Motor neuron (in vitro differentiated cells): ENCODE data around the gene RNF103. TPM values are rescaled to one million over a fixed set of nuclear protein-coding genes. Genes with fewer than 3 reads are reported as not detected.
"Not testable (repeated sequence)": the region's sequence is repeated elsewhere in the genome, so short reads cannot be mapped to it uniquely, and the experiment has no call there.

Experiments
- ATAC-seq, 8 experiments: fragments of 200-7000 bp; cut with Tn5 transposase; replicated peaks in 6 of 8; 2 replicates each; pipeline ENCODE4 v1.8.0; 2021; ENCODE audit warnings: mild to moderate bottlenecking in 8 of 8, moderate library complexity in 8 of 8
- H3K27ac ChIP-seq, 2 donors: fragments of 250-450 bp; sonication (Bioruptor Pico); 2 replicates each; pipeline ENCODE4 v1.9.0; 2021; ENCODE audit warnings: antibody characterized with exemption in 2 of 2, mild to moderate bottlenecking in 2 of 2, moderate library complexity in 1 of 2
- H3K4me1 ChIP-seq, 2 donors: fragments of 250-450 bp; sonication (Bioruptor Pico); replicated peaks in 1 of 2; 2 replicates each; pipeline ENCODE4 v1.6.1; 2021; ENCODE audit warnings: antibody characterized with exemption in 2 of 2, mild to moderate bottlenecking in 2 of 2, moderate library complexity in 1 of 2
- H3K4me3 ChIP-seq, 5 donors: fragments of 250-450 bp; sonication (Bioruptor Pico); 2 replicates each; pipeline ENCODE4 v1.9.0; 2021; ENCODE audit warnings: antibody characterized with exemption in 5 of 5, mild to moderate bottlenecking in 5 of 5, moderate library complexity in 4 of 5
- WGBS, 10 experiments: fragments of 450-650 bp; shearing (Covaris generic); methylation state at CpG; one replicate each; pipeline ENCODE4 v1.0.0; 2022; 5-methylcytosine and 5-hydroxymethylcytosine counted together
- in situ Hi-C, 9 experiments: fragments of 400-800 bp; cut with MboI; loops; one replicate each; pipeline ENCODE4 v1.15.0; 2021; ENCODE audit warnings: low sequenced_read_pairs in 9 of 9, low pct_unique_long_range_greater_than_20kb in 2 of 9; ENCODE audit not compliant: unreplicated experiment in 9 of 9
- total RNA-seq, 8 experiments: library from RNA; unstranded; fragments of 300-600 nt; gene quantifications; 2 replicates each; pipeline versions ENCODE4 v1.2.3 to v1.2.4, GENCODE V29; 2022

The RNF103 gene, protein sequence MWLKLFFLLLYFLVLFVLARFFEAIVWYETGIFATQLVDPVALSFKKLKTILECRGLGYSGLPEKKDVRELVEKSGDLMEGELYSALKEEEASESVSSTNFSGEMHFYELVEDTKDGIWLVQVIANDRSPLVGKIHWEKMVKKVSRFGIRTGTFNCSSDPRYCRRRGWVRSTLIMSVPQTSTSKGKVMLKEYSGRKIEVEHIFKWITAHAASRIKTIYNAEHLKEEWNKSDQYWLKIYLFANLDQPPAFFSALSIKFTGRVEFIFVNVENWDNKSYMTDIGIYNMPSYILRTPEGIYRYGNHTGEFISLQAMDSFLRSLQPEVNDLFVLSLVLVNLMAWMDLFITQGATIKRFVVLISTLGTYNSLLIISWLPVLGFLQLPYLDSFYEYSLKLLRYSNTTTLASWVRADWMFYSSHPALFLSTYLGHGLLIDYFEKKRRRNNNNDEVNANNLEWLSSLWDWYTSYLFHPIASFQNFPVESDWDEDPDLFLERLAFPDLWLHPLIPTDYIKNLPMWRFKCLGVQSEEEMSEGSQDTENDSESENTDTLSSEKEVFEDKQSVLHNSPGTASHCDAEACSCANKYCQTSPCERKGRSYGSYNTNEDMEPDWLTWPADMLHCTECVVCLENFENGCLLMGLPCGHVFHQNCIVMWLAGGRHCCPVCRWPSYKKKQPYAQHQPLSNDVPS
- 10 to 100 TPM; 13.5 to 36.2 (median 20.3) TPM for total RNA-seq

DNA sequence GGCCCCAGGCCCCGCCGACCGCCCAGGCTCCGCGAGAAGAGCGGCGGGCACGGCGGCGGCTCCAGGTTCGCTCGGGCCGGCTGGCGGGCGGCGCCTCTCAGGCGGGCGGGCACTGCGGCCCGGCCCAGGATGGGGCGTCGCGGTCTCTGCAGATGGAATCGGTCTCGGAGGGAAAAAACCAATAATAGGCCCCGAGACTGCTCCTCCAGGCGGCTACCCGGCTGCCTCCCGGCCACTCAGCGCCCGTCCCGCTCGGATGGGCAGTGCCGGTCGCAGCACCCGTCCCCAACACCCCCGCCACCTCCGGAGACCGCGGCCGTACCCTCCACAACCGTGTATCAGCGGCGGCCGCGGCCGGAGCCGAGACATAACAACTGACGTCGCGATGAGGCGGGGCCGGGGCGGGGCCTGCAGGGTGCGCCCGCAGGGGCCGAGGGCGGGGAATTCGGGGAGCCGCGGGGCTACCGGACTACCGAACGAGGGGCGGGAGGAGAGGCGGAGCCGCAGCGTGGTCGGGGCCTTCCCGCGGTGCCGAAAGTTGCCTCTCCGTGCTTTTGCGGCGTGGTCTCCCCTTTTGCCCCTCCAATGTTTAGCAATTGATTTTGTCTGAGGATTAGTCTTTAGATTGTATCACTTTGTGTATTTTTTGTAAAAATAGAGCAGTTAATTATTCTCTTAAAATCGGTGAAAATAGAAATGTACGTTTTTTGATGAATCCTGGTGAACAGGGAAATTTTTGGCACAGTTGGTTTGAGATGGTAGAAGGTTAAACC lies at the start of gene RNF103:
Gene RNF103 (minus strand): TSS at position 372 of the 773 bp plus-strand sequence. CDS start 979 bp downstream, outside the sequence.
- peak; percentile 82 to 97 (median 95) for ATAC-seq
- Histone ChIP-seq H3K27ac (peak within 1 kb of the TSS; percentile 86 to 94), H3K4me3 (peak within 1 kb of the TSS; percentile 53 to 93 (median 82)), H3K4me1 (peaks cover 0 to 9% of the 10 kb centered on the region in 2 donors)
- in situ Hi-C loops, result no loop called here
- WGBS, 10 experiments, result 0 to 40% (median 14%) methylated on average over 1 to 8 of the region's 77 CpGs; no CpG with 5 or more reads in 1 of the 10 experiments

GRCh38 chr2:86673011-86673410 lies 49.3 kb upstream of the RNF103 start:
- 17 to 100% (median 88%) methylated on average over 1 of the region's 1 CpG; no CpG with 5 or more reads in 6 of the 10 experiments for WGBS, 10 experiments
- in situ Hi-C loops, result no loop called here
- Histone ChIP-seq H3K4me1 (no peaks in the 10 kb centered on the region), H3K4me3 (no peak overlapping the region), H3K27ac (no peak overlapping the region)
- no peak for ATAC-seq

DNA sequence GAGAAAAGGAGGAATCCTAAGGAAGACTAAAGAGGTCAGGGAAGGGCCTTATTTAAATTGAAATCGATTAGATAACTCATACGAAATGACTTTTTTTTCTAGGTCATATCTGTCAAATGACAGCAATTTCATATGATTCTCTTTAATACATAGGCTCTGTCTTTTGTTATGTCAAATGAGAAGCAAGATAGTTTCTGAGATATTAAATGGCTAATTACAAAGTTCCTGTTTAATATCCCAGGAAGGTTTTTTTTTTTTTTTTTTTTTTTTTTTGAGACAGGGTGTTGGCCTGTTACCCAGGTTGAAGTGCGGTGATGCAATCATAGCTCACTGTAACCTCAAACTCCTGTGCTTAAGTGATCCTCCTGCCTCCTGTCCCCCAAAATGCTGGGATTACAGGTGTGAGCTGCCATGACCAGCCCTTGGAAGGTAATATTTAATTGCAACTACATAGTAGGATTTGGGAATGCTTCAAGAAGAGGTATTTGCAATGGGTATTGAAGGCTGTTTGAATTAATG lies 48.4 kb upstream of the RNF103 start:
- Histone ChIP-seq H3K4me1 (no peaks in the 10 kb centered on the region), H3K27ac (no peak overlapping the region), H3K4me3 (no peak overlapping the region)
- in situ Hi-C loops, result no loop called here
- ATAC-seq, result no peak
- WGBS, 10 experiments, result 0 to 100% (median 81%) methylated on average over 2 to 3 of the region's 3 CpGs

DNA sequence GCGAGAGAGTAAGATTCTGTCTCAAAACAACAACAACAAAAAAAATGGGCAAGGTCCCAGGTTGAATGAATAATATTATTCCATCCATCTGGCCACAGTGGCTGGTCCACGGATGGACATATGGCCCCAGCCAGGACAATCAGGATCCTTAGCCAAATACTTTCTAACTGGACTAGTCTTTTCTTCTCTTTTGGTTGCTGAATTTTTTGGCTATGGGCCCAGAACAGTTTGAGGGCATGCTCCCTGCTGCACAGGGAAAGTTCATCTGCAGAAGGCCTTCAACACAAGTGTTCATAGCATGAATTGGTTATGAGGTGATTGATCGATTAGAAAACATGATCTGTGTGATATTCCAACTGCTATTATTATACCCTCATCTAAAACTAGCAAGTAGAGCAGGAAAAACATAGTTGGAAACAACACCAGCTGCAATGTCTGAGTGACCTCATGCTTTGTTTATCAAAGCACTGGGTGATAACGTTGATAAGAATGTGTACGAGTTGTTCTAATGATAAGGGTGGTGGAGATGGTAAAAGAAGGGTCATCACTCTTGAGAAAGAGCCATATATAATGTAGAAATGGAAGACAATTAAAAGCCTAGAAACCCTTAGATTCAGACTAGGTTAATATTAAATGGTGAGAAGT lies 47.8 kb upstream of the RNF103 start:
- no peaks in the 10 kb centered on the region for H3K4me1 ChIP-seq
- H3K27ac ChIP-seq, result no peak overlapping the region
- in situ Hi-C loops, result no loop called here
- H3K4me3 ChIP-seq, result no peak overlapping the region
- no peak for ATAC-seq
- 0 to 89% (median 73%) methylated on average over 2 to 5 of the region's 5 CpGs for WGBS, 10 experiments

DNA sequence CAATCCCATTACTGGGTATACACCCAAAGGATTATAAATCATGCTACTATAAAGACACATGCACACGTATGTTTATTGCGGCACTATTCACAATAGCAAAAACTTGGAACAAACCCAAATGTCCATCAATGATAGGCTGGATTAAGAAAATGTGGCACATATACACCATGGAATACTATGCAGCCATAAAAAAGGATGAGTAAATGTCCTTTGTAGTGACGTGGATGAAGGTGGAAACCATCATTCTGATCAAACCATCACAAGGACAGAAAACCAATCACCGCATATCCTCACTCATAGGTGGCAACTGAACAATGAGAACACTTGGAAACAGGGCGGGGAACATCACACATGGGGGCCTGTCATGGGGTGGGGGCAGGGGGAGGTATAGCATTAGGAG lies 45.7 kb upstream of the RNF103 start:
- ATAC-seq, H3K4me1 ChIP-seq, H3K27ac ChIP-seq, in situ Hi-C loops, H3K4me3 ChIP-seq: not testable (repeated sequence)
- 50 to 100% (median 80%) methylated on average over 1 to 3 of the region's 5 CpGs; no CpG with 5 or more reads in 5 of the 10 experiments for WGBS, 10 experiments

GRCh38 chr2:86661333-86661732 lies 37.7 kb upstream of the RNF103 start:
- in situ Hi-C loops, result no loop called here
- no peak for ATAC-seq
- Histone ChIP-seq H3K27ac (no peak overlapping the region), H3K4me1 (no peaks in the 10 kb centered on the region), H3K4me3 (no peak overlapping the region)
- 93 to 100% (median 100%) methylated on average over 1 to 2 of the region's 3 CpGs; no CpG with 5 or more reads in 2 of the 10 experiments for WGBS, 10 experiments

DNA sequence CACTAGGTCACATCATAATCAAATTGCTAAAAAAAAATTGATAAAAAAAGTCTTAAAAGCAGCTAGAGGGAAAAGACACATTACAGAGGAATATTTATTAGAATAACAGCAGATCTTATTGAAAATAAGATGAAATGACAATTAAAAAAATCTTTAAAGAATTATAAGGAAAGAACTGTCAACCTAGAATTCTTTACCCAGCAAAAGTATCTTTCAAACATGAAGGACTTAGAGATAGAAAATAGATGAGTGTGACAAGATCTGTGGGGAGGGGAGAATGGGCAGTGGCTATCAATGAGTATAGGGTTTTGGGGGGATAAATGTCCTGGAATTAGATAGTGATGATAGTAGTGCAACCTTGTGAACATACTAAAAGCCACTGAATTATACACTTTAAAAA lies 26.5 kb upstream of the RNF103 start:
- H3K4me3 ChIP-seq, result no peak overlapping the region
- in situ Hi-C loops, result no loop called here
- H3K27ac ChIP-seq, result no peak overlapping the region
- H3K4me1 ChIP-seq, result no peaks in the 10 kb centered on the region
- no peak for ATAC-seq

- Histone ChIP-seq H3K4me3 (no peak overlapping the region), H3K27ac (no peak overlapping the region), H3K4me1 (no peaks in the 10 kb centered on the region)
- in situ Hi-C loops, result no loop called here
- ATAC-seq, result no peak
- WGBS, 10 experiments, result 0 to 100% (median 62%) methylated on average over 1 of the region's 1 CpG; no CpG with 5 or more reads in 2 of the 10 experiments
These were observed 25.7 kb upstream of the RNF103 start for GRCh38 chr2:86649119-86649947.

DNA sequence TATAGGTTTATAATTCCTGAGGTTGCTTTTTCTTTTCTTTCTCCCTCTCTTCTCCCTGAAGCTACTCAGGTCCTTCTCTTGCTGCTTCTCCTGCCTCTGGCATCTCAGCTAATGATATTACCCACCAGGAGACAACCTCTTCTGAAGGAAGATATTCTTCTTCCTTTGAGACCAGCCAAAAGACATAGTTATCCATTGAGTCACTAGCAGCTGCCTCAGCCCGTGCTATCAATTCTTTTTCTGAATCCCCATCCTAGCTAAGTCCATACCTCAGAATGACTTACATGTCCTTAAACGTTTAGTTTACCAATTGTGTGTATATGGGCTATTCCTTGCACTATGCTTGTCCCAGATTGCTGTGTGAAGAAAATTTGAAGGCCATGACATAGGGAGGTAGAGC lies 25.0 kb upstream of the RNF103 start:
- ATAC-seq, result no peak
- no peak overlapping the region for H3K27ac ChIP-seq
- 0 to 88% (median 0%) methylated on average over 1 to 2 of the region's 2 CpGs; no CpG with 5 or more reads in 3 of the 10 experiments for WGBS, 10 experiments
- no peak overlapping the region for H3K4me3 ChIP-seq
- in situ Hi-C loops, result no loop called here
- H3K4me1 ChIP-seq, result no peaks in the 10 kb centered on the region

DNA sequence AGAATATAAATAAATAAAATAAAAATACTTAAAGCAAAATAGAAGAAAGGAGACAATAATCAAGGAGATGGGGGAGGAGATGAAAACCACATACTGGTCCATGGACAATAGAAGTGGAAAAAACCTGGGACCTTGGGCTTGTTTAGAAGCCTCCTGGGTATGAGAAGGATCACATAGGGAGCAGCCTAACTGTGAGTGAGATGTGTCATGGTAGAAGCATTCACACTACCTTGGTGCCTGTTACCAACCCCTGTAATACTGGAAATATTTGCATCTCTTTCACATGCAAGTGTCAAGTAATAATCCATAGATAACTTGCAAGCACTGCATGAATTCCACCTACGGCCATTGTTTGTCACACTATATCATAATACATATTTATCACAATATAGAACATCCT lies 23.2 kb upstream of the RNF103 start:
- H3K27ac ChIP-seq, result no peak overlapping the region
- H3K4me1 ChIP-seq, result no peaks in the 10 kb centered on the region
- in situ Hi-C loops, result no loop called here
- ATAC-seq, result no peak
- WGBS, 10 experiments, result 40 to 100% (median 100%) methylated on average over 1 of the region's 1 CpG; no CpG with 5 or more reads in 3 of the 10 experiments
- H3K4me3 ChIP-seq, result no peak overlapping the region

DNA sequence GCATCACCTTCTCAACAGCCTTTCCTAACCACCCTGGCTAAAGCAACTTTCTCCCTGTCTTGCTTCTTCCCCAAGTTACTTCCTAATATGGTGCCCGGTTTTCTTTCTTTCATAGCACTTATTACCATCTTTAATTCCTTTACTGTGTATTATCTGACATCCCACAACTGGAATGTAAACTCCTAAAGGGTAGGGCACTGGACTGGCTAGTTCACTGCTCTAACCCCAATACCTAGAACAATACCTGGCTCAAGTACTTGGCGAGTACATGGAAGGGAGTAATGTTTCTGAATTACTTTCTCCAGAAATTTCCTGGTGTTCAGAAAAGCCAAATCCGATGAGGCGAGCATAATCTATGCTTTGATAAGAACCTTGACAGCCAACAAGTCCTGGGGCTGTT lies 22.7 kb upstream of the RNF103 start:
- in situ Hi-C loops, result no loop called here
- no peak for ATAC-seq
- WGBS, 10 experiments, result 45 to 92% (median 73%) methylated on average over 2 to 4 of the region's 4 CpGs; no CpG with 5 or more reads in 2 of the 10 experiments

DNA sequence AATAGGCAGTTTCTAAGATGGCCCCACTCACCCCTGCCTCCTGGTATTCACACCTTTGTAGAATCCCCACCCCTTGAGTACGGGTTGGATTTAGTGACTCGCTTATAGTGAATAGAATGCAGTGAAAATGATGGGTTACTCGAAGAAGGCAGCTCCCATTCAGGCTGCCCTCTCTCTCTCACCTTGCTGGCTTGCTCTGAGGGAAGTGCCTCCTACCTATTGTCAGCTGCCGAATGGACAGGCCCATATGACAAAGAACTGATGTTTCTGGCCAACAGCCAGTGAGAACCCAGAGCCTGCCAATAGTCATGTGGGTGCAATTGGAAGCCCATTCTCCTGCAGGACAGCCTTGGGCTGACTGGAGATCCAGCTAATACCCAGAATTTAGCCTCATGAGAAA lies 22.1 kb upstream of the RNF103 start:
- in situ Hi-C loops, result no loop called here
- no peak overlapping the region for H3K27ac ChIP-seq
- 0 to 100% (median 80%) methylated on average over 1 to 3 of the region's 4 CpGs; no CpG with 5 or more reads in 3 of the 10 experiments for WGBS, 10 experiments
- no peak for ATAC-seq
- H3K4me3 ChIP-seq, result no peak overlapping the region
- no peaks in the 10 kb centered on the region for H3K4me1 ChIP-seq

More for the DNA sequence above, 22.7 kb upstream of the RNF103 start:
- Histone ChIP-seq H3K4me1 (no peaks in the 10 kb centered on the region), H3K4me3 (no peak overlapping the region), H3K27ac (no peak overlapping the region)
